C4-2B (cell line): Measurements from ENCODE around the gene ERBB4.

Experiments
- ZFX ChIP-seq: fragments of 450-650 bp; IDR thresholded peaks from 2 replicates; pipeline ENCODE4 v1.6.1; 2017
- TF ChIP-seq, protein P1 (sequence below): fragments of 450-650 bp; conservative IDR thresholded peaks from 2 replicates; pipeline ENCODE4 v1.5.1; 2017; ENCODE audit warnings: mild to moderate bottlenecking

- TF ChIP-seq, protein P1, sequence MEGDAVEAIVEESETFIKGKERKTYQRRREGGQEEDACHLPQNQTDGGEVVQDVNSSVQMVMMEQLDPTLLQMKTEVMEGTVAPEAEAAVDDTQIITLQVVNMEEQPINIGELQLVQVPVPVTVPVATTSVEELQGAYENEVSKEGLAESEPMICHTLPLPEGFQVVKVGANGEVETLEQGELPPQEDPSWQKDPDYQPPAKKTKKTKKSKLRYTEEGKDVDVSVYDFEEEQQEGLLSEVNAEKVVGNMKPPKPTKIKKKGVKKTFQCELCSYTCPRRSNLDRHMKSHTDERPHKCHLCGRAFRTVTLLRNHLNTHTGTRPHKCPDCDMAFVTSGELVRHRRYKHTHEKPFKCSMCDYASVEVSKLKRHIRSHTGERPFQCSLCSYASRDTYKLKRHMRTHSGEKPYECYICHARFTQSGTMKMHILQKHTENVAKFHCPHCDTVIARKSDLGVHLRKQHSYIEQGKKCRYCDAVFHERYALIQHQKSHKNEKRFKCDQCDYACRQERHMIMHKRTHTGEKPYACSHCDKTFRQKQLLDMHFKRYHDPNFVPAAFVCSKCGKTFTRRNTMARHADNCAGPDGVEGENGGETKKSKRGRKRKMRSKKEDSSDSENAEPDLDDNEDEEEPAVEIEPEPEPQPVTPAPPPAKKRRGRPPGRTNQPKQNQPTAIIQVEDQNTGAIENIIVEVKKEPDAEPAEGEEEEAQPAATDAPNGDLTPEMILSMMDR: no peak
- TF ChIP-seq ZFX: no peak
Measured at GRCh38 chr2:212114489-212114888, 424.1 kb downstream of the ERBB4 start.
